Progenitor cell of endocrine pancreas (in vitro differentiated cells): ENCODE data around the gene SLC25A31. TPM values are rescaled to one million over a fixed set of nuclear protein-coding genes. Genes with fewer than 3 reads are reported as not detected.

Experiments
- DNase-seq: peaks from one replicate; pipeline ENCODE4 v3.0.0; 2021; ENCODE audit warnings: low spot score; ENCODE audit not compliant: unreplicated experiment
- H3K27ac Mint-ChIP-seq: 2 replicates; pipeline ENCODE4 v1.8.0; 2021; ENCODE audit warnings: mild to moderate bottlenecking, moderate library complexity, mixed read lengths
- H3K27me3 Mint-ChIP-seq: 2 replicates; pipeline ENCODE4 v1.8.0; 2021; ENCODE audit warnings: mixed read lengths
- H3K36me3 Mint-ChIP-seq: 2 replicates; pipeline ENCODE4 v1.8.0; 2022; ENCODE audit warnings: mixed read lengths; ENCODE audit not compliant: insufficient read depth
- H3K4me1 Mint-ChIP-seq: 2 replicates; pipeline ENCODE4 v1.8.0; 2021; ENCODE audit warnings: low read depth, mixed read lengths
- H3K4me3 Mint-ChIP-seq: 2 replicates; pipeline ENCODE4 v1.8.0; 2021; ENCODE audit warnings: low read depth, mild to moderate bottlenecking, moderate library complexity, mixed read lengths
- H3K9me3 Mint-ChIP-seq: 2 replicates; pipeline ENCODE4 v1.8.0; 2021; ENCODE audit warnings: low read depth, mixed read lengths
- long read RNA-seq: library from polyadenylated mRNA; unstranded; transcript quantifications from one replicate; pipeline ENCODE4 v2.0.0, GENCODE V29; 2020
- total RNA-seq: library from RNA; stranded (reverse); gene quantifications from 2 replicates; pipeline ENCODE4 v1.2.1, GENCODE V29; 2021
- TF ChIP-seq, protein P1 (sequence below): fragments of 200-600 bp; sonication (generic); IDR thresholded peaks from one replicate; pipeline ENCODE4 v1.5.0; 2021; ENCODE audit warnings: antibody characterized with exemption, mild to moderate bottlenecking; ENCODE audit not compliant: unreplicated experiment

SLC25A31 gene
- not detected in 2 replicates for total RNA-seq
- long read RNA-seq: 0 reads

DNA sequence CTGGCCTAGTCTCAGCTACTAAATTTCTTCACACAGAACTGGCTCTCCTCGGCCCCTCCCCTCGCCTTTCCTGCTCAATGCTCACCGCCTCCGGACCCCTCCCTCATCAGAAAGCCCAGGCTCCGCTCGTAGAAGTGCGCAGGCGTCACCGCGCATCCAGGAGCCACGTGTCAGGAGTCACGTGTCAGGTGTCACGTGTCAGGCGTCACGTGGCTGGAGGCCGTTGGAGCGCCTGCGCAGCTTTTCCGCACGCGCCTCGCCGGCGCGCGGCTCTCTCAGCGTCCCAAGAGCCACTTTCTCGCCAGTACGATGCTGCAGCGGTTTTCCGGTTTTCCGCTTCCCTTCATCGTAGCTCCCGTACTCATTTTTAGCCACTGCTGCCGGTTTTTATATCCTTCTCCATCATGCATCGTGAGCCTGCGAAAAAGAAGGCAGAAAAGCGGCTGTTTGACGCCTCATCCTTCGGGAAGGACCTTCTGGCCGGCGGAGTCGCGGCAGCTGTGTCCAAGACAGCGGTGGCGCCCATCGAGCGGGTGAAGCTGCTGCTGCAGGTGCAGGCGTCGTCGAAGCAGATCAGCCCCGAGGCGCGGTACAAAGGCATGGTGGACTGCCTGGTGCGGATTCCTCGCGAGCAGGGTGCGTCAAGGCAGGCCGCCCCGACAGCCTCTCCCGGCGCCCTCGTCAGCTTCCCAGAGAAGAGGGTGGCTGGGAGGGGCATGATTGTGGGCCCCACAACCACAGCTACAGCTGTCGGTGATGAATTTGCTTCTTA is at the start of gene SLC25A31:
SLC25A31 (plus strand) TSS at position 259 of the 772 bp plus-strand sequence; CDS start at position 405, 146 bp downstream.
- Mint-ChIP-seq H3K9me3 (no peaks in the 10 kb centered on the region), H3K27ac (no peak within 1 kb of the TSS), H3K27me3 (no peaks in the 10 kb centered on the region), H3K4me1 (no peaks in the 10 kb centered on the region), H3K36me3 (peaks cover 2% of the 10 kb centered on the region), H3K4me3 (no peak within 1 kb of the TSS)
- no peak for DNase-seq
- TF ChIP-seq, protein P1, sequence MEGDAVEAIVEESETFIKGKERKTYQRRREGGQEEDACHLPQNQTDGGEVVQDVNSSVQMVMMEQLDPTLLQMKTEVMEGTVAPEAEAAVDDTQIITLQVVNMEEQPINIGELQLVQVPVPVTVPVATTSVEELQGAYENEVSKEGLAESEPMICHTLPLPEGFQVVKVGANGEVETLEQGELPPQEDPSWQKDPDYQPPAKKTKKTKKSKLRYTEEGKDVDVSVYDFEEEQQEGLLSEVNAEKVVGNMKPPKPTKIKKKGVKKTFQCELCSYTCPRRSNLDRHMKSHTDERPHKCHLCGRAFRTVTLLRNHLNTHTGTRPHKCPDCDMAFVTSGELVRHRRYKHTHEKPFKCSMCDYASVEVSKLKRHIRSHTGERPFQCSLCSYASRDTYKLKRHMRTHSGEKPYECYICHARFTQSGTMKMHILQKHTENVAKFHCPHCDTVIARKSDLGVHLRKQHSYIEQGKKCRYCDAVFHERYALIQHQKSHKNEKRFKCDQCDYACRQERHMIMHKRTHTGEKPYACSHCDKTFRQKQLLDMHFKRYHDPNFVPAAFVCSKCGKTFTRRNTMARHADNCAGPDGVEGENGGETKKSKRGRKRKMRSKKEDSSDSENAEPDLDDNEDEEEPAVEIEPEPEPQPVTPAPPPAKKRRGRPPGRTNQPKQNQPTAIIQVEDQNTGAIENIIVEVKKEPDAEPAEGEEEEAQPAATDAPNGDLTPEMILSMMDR: no peak

DNA sequence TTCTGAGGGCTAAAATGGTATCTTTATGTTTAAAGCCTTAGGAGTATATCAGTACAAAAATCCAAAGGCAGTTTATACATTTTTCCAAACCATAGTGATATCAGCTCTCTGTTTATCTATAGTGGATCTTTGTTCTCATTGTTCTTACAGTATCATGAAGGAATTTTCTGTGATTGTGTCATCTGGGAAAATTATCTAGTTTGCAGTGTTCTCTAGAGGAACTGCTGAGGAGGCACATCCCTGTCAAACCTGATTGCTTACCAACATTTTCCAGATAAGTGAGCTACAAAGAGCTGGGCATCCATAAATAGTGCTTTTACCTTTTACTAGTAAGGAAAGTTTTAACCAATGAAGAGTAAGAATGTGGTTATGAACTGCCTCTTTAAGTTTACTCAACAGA is 44.9 kb upstream of the SLC25A31 start:
- H3K4me1 Mint-ChIP-seq: no peaks in the 10 kb centered on the region
- no peak for DNase-seq
- H3K36me3 Mint-ChIP-seq: peaks cover 13% of the 10 kb centered on the region
- no peaks in the 10 kb centered on the region for H3K9me3 Mint-ChIP-seq
- no peak overlapping the region for H3K4me3 Mint-ChIP-seq
- no peak overlapping the region for H3K27ac Mint-ChIP-seq
- H3K27me3 Mint-ChIP-seq: no peaks in the 10 kb centered on the region
- TF ChIP-seq, protein P1: no peak

- TF ChIP-seq, protein P1: no peak
Observed at GRCh38 chr4:127686658-127687057, 43.5 kb upstream of the SLC25A31 start.

DNA sequence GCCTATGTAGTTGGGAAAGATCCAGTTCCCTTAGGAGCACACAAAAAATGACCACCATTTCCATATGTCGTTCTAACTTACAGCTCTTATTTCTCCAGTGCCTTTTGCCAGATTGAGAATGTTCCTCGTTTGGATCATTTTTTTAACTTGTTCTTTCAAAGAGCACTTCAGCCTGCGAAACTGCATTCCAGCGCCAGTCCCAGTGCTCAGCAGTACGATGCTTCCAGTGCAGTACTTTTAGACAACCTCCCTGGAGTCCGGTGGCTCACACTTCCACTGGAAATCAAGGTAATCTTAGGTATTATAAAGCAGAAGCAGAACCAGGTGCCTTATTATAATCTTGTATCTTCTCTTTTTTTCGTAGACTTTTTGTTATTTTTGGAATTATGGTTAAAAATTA is 42.6 kb upstream of the SLC25A31 start:
- no peak for DNase-seq
- no peaks in the 10 kb centered on the region for H3K27me3 Mint-ChIP-seq
- H3K4me1 Mint-ChIP-seq: no peaks in the 10 kb centered on the region
- H3K36me3 Mint-ChIP-seq: peaks cover 23% of the 10 kb centered on the region
- H3K4me3 Mint-ChIP-seq: no peak overlapping the region
- peaks cover 5% of the 10 kb centered on the region for H3K9me3 Mint-ChIP-seq
- no peak overlapping the region for H3K27ac Mint-ChIP-seq
- TF ChIP-seq, protein P1: no peak

More at GRCh38 chr4:127686658-127687057, 43.5 kb upstream of the SLC25A31 start:
- peaks cover 16% of the 10 kb centered on the region for H3K36me3 Mint-ChIP-seq
- H3K4me3 Mint-ChIP-seq: no peak overlapping the region
- H3K4me1 Mint-ChIP-seq: no peaks in the 10 kb centered on the region
- H3K27me3 Mint-ChIP-seq: no peaks in the 10 kb centered on the region
- no peak for DNase-seq
- H3K9me3 Mint-ChIP-seq: no peaks in the 10 kb centered on the region
- H3K27ac Mint-ChIP-seq: no peak overlapping the region

GRCh38 chr4:127698789-127699200 is 31.4 kb upstream of the SLC25A31 start:
- Mint-ChIP-seq H3K36me3 (peaks cover 22% of the 10 kb centered on the region), H3K4me3 (no peak overlapping the region), H3K27ac (no peak overlapping the region), H3K9me3 (peaks cover 15% of the 10 kb centered on the region), H3K4me1 (no peaks in the 10 kb centered on the region), H3K27me3 (no peaks in the 10 kb centered on the region)
- no peak for DNase-seq
- TF ChIP-seq, protein P1: no peak
